Neural cell (in vitro differentiated cells): Measurements from ENCODE around the gene ADAMTS15. TPM values are rescaled to one million over a fixed set of nuclear protein-coding genes. Genes with fewer than 3 reads are reported as not detected.

ENCODE experiments used
- H2AFZ ChIP-seq: fragments of 200-600, 300-800 bp; sonication (generic), shearing (Covaris generic); 2 replicates; pipeline ENCODE4 v1.6.0; 2014; ENCODE audit warnings: low read depth, mild to moderate bottlenecking, antibody characterized with exemption, low read length, moderate library complexity
- H3F3A ChIP-seq: fragments of 200-600 bp; shearing (Covaris generic); 2 replicates; pipeline ENCODE4 v1.6.1; 2016; ENCODE audit warnings: mild to moderate bottlenecking, moderate library complexity, mixed read lengths, antibody characterized with exemption, low read length; ENCODE audit not compliant: insufficient read depth, poor library complexity, severe bottlenecking
- H3K27ac ChIP-seq: fragments of 200-600, 300-800 bp; sonication (generic), shearing (Covaris generic); 2 replicates; pipeline ENCODE4 v1.5.1; 2014; ENCODE audit warnings: mild to moderate bottlenecking, low read length, moderate library complexity
- H3K27me3 ChIP-seq: fragments of 300-800, 200-600 bp; sonication (generic), shearing (Covaris generic); 2 replicates; pipeline ENCODE4 v1.6.0; 2014; ENCODE audit warnings: mild to moderate bottlenecking, low read depth, low read length, moderate library complexity; ENCODE audit not compliant: insufficient read depth
- H3K36me3 ChIP-seq: fragments of 300-800, 200-600 bp; sonication (generic), shearing (Covaris generic); 2 replicates; pipeline ENCODE4 v1.5.1; 2014; ENCODE audit warnings: mild to moderate bottlenecking, antibody characterized with exemption, low read length, moderate library complexity; ENCODE audit not compliant: insufficient read depth
- H3K4me2 ChIP-seq: fragments of 300-800, 200-600 bp; sonication (generic), shearing (Covaris generic); 2 replicates; pipeline ENCODE4 v1.6.0; 2014; ENCODE audit warnings: mild to moderate bottlenecking, low read length
- H3K4me3 ChIP-seq: fragments of 300-800, 200-600 bp; sonication (generic), shearing (Covaris generic); 2 replicates; pipeline ENCODE4 v1.5.1; 2014; ENCODE audit warnings: mild to moderate bottlenecking, low read length, moderate library complexity
- H3K79me2 ChIP-seq: fragments of 200-600 bp; shearing (Covaris generic); replicated peaks from 2 replicates; pipeline ENCODE4 v1.6.0; 2014; ENCODE audit warnings: mild to moderate bottlenecking, low read length, moderate library complexity; ENCODE audit not compliant: insufficient read depth
- H3K9ac ChIP-seq: fragments of 300-800, 200-600 bp; sonication (generic), shearing (Covaris generic); 2 replicates; pipeline ENCODE4 v1.6.1; 2016; ENCODE audit warnings: mild to moderate bottlenecking, low read length, mixed read lengths
- H3K9me2 ChIP-seq: fragments of 200-600 bp; shearing (Covaris generic); 2 replicates; pipeline ENCODE4 v1.6.1; 2016; ENCODE audit warnings: mild to moderate bottlenecking, low read length, mixed read lengths; ENCODE audit not compliant: insufficient read depth
- H3K9me3 ChIP-seq: fragments of 200-600, 300-800 bp; sonication (generic), shearing (Covaris generic); 2 replicates; pipeline ENCODE4 v1.6.1; 2016; ENCODE audit warnings: mild to moderate bottlenecking, mixed run types, low read length, moderate library complexity, mixed read lengths
- H4K20me1 ChIP-seq: fragments of 200-600 bp; shearing (Covaris generic); 2 replicates; pipeline ENCODE4 v1.6.1; 2016; ENCODE audit warnings: mild to moderate bottlenecking, mixed run types; ENCODE audit not compliant: insufficient read depth
- CTCF ChIP-seq: fragments of 450-650 bp; IDR thresholded peaks from 2 replicates; pipeline ENCODE4 v1.5.1; 2014; ENCODE audit warnings: antibody characterized with exemption, mild to moderate bottlenecking, moderate library complexity; ENCODE audit not compliant: poor library complexity, severe bottlenecking
- EP300 ChIP-seq: fragments of 450-650 bp; conservative IDR thresholded peaks from 2 replicates; pipeline ENCODE4 v1.6.1; 2014; ENCODE audit warnings: antibody characterized with exemption, mild to moderate bottlenecking, moderate library complexity; ENCODE audit not compliant: poor library complexity, severe bottlenecking
- EZH2 ChIP-seq: fragments of 200-600, 300-800 bp; shearing (Covaris generic), sonication (generic); IDR thresholded peaks from 2 replicates; pipeline ENCODE4 v1.6.1; 2014; ENCODE audit warnings: antibody characterized with exemption, low read length, borderline replicate concordance, mild to moderate bottlenecking; ENCODE audit not compliant: insufficient read depth, poor library complexity, severe bottlenecking
- MXI1 ChIP-seq: fragments of 450-650 bp; conservative IDR thresholded peaks from 2 replicates; pipeline ENCODE4 v1.6.1; 2014; ENCODE audit warnings: antibody characterized with exemption, mild to moderate bottlenecking; ENCODE audit not compliant: poor library complexity, severe bottlenecking
- POLR2AphosphoS5 ChIP-seq: IDR thresholded peaks from 2 replicates; pipeline ENCODE4 v1.6.1; 2012
- RAD21 ChIP-seq: fragments of 450-650 bp; conservative IDR thresholded peaks from 2 replicates; pipeline ENCODE4 v1.6.1; 2014; ENCODE audit warnings: antibody characterized with exemption, mild to moderate bottlenecking, moderate library complexity
- REST ChIP-seq: IDR thresholded peaks from 2 replicates; pipeline ENCODE4 v1.6.1; 2012; ENCODE audit warnings: borderline replicate concordance
- SMC3 ChIP-seq: fragments of 450-650 bp; conservative IDR thresholded peaks from 2 replicates; pipeline ENCODE4 v1.6.1; 2014; ENCODE audit warnings: antibody characterized with exemption, mild to moderate bottlenecking, moderate library complexity; ENCODE audit not compliant: poor library complexity
- TAF1 ChIP-seq: IDR thresholded peaks from 2 replicates; pipeline ENCODE4 v1.6.1; 2012; ENCODE audit warnings: low read depth
- polyA plus RNA-seq: library from polyadenylated mRNA; depleted of rRNA; stranded (reverse); fragments of >200 nt; gene quantifications from 2 replicates; pipeline ENCODE4 v1.2.3, GENCODE V29; 2014

ADAMTS15 gene
- polyA plus RNA-seq, 1 donor from 2014 or later: 1.1 TPM

- Histone ChIP-seq H3K9ac (no peak overlapping the region), H3K79me2 (no peaks in the 10 kb centered on the region), H3K9me2 (no peaks in the 10 kb centered on the region), H3K4me2 (no peak overlapping the region), H2AFZ (no peak overlapping the region), H4K20me1 (no peaks in the 10 kb centered on the region), H3K27ac (no peak overlapping the region), H3F3A (no peaks in the 10 kb centered on the region), H3K36me3 (no peaks in the 10 kb centered on the region), H3K9me3 (no peaks in the 10 kb centered on the region), H3K27me3 (peaks cover 38% of the 10 kb centered on the region), H3K4me3 (no peak overlapping the region)
- TF ChIP-seq MXI1 (no peak), REST (no peak), TAF1 (no peak), POLR2AphosphoS5 (no peak), EP300 (no peak), SMC3 (no peak), RAD21 (no peak), CTCF (no peak), EZH2 (no peak)
Measured at GRCh38 chr11:130431801-130432200, 16.6 kb upstream of the ADAMTS15 start.

DNA sequence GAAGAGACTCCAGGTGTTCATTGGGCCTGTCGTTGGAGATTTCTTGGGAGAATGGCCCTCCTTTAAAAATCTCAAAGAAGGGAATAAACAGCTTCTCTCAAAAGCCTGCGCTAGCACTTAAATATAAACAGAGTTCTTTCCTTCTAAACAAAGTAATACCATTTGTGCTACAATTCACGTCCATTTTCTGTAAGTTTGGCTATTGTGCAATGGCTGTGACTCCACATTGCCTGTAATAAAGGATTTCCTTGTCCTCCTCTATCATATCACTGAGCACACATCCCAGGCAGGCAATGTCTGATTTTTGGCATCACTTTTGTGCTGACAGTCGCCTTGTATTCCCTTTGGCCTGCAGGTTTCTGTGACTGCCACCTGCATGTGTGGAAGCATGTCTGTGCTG lies 15.1 kb upstream of the ADAMTS15 start:
- Histone ChIP-seq H3F3A (no peaks in the 10 kb centered on the region), H3K9me2 (no peaks in the 10 kb centered on the region), H3K27me3 (peaks cover 26% of the 10 kb centered on the region), H3K4me2 (no peak overlapping the region), H2AFZ (no peak overlapping the region), H3K9me3 (no peaks in the 10 kb centered on the region), H3K9ac (no peak overlapping the region), H4K20me1 (no peaks in the 10 kb centered on the region), H3K4me3 (no peak overlapping the region), H3K79me2 (no peaks in the 10 kb centered on the region), H3K27ac (no peak overlapping the region), H3K36me3 (no peaks in the 10 kb centered on the region)
- TF ChIP-seq RAD21 (no peak), EZH2 (no peak), CTCF (no peak), MXI1 (no peak), SMC3 (no peak), REST (no peak), TAF1 (no peak), EP300 (no peak)
